GM18909 (cell line): ENCODE data around the gene NEUROG1.
A peak's percentile ranks its signal among the peaks of the same experiment; 100 is the strongest.

Source experiments
- ATAC-seq: cut with Tn5 transposase; IDR thresholded peaks from one replicate; pipeline ENCODE4 v1.9.1; 2021; ENCODE audit warnings: mild to moderate bottlenecking; ENCODE audit not compliant: unreplicated experiment, poor library complexity

The NEUROG1 gene

GRCh38 chr5:135565266-135565665, 29.5 kb upstream of the NEUROG1 start:
- ATAC-seq, result no peak

DNA sequence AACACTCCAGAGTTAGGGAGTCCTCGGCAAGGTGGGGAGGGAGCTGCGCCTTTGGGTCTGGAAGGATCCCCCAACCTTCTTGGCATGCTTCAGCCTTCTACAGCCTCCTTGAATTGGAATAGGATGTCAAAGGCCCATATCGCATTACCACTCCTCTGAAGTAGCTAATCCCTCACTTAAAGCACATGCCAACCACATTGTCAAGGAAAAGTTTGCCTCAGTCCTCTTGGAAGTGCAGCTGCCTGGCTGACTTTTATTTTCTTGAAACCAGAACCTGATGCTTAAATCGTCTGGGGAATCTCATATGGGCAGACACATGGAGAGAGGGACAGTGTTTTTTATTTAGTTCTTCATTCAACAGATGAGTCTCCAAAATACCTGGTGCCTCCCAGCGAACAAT, 28.6 kb upstream of the NEUROG1 start:
- no peak for ATAC-seq

DNA sequence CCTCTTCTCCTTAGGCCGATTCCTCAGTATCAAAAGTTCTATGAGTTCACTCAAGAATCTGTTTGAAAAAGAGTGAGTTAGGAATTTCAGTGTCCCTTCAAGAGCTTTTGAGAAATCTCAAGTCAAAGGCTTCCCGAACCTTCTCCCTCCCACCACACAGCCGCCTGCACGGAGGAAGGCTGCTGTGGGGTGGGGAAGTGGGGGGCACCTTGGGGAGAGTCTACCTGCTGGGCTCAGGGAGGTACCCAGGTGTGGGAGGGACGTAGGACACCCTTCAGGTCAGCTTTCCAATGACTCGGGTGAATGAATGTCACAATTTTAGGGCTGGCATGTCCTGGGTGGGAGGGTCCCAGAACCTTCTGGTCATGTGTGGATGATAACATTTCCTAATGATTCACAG, 25.5 kb upstream of the NEUROG1 start:
- ATAC-seq, result no peak

- ATAC-seq, result peak; percentile 95
Measured at GRCh38 chr5:135560858-135561257, 25.1 kb upstream of the NEUROG1 start.

GRCh38 chr5:135559354-135559753, 23.6 kb upstream of the NEUROG1 start:
- ATAC-seq, result no peak

- no peak for ATAC-seq
Measured at GRCh38 chr5:135557076-135557838, 21.5 kb upstream of the NEUROG1 start.

DNA sequence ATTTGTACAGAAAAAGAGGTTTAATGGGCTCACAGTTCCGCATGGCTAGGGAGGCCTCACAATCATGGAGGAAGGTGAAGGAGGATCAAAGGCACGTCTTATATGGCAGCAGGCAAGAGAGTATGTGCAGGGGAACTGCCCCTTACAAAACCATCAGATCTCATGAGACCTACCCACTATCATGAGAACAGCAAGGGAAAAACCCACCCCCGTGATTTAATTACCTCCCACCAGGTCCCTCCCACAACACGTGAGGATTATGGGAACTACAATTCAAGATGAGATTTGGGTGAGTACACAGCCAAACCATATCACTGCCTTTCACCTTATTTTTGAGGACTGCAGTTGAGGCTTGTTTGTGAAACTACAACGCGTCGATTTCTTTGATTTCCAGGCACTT, 20.9 kb upstream of the NEUROG1 start:
- ATAC-seq, result no peak

GRCh38 chr5:135555530-135555929, 19.8 kb upstream of the NEUROG1 start:
- no peak for ATAC-seq

- ATAC-seq, result no peak
Measured at GRCh38 chr5:135553688-135554462, 18.1 kb upstream of the NEUROG1 start.

DNA sequence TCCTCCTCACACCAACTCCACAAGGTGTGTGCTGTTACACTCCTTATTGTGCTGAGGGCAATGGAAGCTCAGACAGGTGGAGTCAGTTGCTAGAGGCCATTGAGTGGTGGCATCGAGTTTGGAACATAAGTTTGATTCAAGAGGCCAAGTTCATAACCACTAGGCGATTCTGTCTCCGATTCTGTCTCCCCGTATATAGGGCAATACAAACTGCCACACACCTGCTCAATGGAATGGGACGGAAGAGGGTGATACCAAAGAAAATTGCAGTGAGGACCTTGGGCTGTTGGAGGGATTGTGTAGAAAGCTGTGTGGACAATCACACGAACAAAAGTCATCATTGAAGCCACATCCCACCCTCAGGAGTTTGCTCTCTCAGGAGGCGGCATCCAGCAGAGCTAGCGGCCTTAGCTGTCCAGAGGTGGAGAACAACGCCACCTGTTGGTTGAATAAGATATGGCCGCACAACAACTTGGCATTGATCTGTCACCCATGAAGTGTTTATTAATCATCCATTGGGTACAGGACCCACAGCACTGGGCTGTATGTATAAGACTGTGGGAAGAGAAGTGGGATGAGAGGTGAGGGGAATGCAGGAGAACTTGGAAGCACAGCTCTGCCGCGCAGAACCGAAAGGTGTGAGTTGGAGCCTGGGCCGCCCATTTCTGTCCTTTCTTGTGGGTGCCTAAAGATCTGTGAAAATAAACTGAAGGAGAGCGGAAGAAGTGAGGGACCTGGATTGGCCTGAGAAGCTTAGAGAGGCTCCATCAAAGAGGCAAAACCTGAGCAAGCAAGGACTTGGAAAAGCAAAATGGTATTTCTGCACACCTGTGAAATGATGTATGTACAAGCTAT, 16.1 kb upstream of the NEUROG1 start:
- peak; percentile 84 for ATAC-seq

DNA sequence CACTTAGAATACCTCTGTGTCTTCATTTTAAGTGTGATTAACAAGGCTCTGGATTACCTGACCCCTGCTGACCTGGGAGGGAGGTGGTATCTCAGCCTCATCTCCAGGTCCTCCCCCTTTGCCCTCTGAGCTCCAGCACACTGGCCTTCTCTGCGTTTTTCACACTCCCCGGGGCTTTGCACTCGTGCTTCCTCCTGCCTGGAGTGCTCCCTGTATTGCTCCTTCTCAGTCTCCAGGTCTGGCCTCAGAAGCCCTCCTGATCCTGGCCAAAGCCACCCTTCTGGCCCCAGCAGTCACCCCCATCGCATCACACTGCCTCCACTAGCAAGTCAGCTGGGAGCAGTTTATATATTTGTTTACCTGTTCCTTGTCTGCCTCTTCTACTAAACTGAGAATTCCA, 13.6 kb upstream of the NEUROG1 start:
- ATAC-seq, result no peak

- no peak for ATAC-seq
Measured at GRCh38 chr5:135547590-135548254, 12.0 kb upstream of the NEUROG1 start.

DNA sequence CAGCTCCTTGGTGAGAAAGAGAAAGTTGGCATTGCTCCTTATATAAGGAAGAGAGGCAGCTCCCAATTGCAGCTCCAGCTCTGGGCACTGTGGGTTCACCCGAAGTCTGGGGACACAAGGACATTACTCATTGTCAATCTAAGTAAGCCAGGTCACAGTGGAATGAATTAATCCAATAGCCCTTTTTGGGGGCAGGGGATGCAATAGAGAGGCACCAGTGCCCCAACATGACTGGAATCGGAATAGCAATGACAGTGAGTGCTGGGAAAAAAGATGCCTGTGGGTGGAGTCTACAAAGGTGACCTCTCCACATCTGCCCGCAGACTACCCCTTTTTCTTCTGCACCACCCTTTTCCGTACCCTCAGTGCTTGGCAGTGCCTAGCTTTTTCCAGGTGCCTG, 11.1 kb upstream of the NEUROG1 start:
- no peak for ATAC-seq

GRCh38 chr5:135546101-135546500, 10.3 kb upstream of the NEUROG1 start:
- no peak for ATAC-seq

GRCh38 chr5:135545099-135545498, 9.3 kb upstream of the NEUROG1 start:
- no peak for ATAC-seq

- no peak for ATAC-seq
Measured at GRCh38 chr5:135543485-135544304, 7.9 kb upstream of the NEUROG1 start.

GRCh38 chr5:135543001-135543484, 7.3 kb upstream of the NEUROG1 start:
- no peak for ATAC-seq

GRCh38 chr5:135541807-135542502, 6.2 kb upstream of the NEUROG1 start:
- no peak for ATAC-seq
